Measurements from ENCODE around the gene LCLAT1.

Gene LCLAT1

GRCh38 chr2:30661173-30662107 lies 214.4 kb downstream of the LCLAT1 start:
- Histone ChIP-seq H3K4me3 (ENCODE audit: low read depth, low read length) (no peak overlapping the region), H3K9ac (ENCODE audit: low read depth, low read length) (no peak overlapping the region), H3K9me3 (ENCODE audit: control insufficient read depth, insufficient read depth, low read length) (no peaks in the 10 kb centered on the region), H3K36me3 (ENCODE audit: control insufficient read depth, insufficient read depth, low read length) (peaks cover 2% of the 10 kb centered on the region), H3K4me1 (ENCODE audit: control insufficient read depth, insufficient read depth, low read length) (no peaks in the 10 kb centered on the region), H3K27me3 (ENCODE audit: control insufficient read depth, insufficient read depth, low read length) (no peaks in the 10 kb centered on the region)

GRCh38 chr2:30662268-30663131 lies 215.5 kb downstream of the LCLAT1 start:
- H3K4me3 ChIP-seq (ENCODE audit: low read depth, low read length) = no peak overlapping the region
- no peak overlapping the region for H3K9ac ChIP-seq (ENCODE audit: low read depth, low read length)
- no peaks in the 10 kb centered on the region for H3K9me3 ChIP-seq (ENCODE audit: control insufficient read depth, insufficient read depth, low read length)
- H3K27me3 ChIP-seq (ENCODE audit: control insufficient read depth, insufficient read depth, low read length) = no peaks in the 10 kb centered on the region
- peaks cover 2% of the 10 kb centered on the region for H3K36me3 ChIP-seq (ENCODE audit: control insufficient read depth, insufficient read depth, low read length)
- H3K4me1 ChIP-seq (ENCODE audit: control insufficient read depth, insufficient read depth, low read length) = no peaks in the 10 kb centered on the region

- no peak overlapping the region for H3K4me3 ChIP-seq (ENCODE audit: low read depth, low read length)
- no peak overlapping the region for H3K9ac ChIP-seq (ENCODE audit: low read depth, low read length)
- peaks cover 2% of the 10 kb centered on the region for H3K36me3 ChIP-seq (ENCODE audit: control insufficient read depth, insufficient read depth, low read length)
- H3K9me3 ChIP-seq (ENCODE audit: control insufficient read depth, insufficient read depth, low read length) = no peaks in the 10 kb centered on the region
- H3K4me1 ChIP-seq (ENCODE audit: control insufficient read depth, insufficient read depth, low read length) = no peaks in the 10 kb centered on the region
- no peaks in the 10 kb centered on the region for H3K27me3 ChIP-seq (ENCODE audit: control insufficient read depth, insufficient read depth, low read length)
These were observed 216.3 kb downstream of the LCLAT1 start for GRCh38 chr2:30663321-30663720.

- Histone ChIP-seq H3K4me1 (ENCODE audit: control insufficient read depth, insufficient read depth, low read length) (no peaks in the 10 kb centered on the region), H3K9me3 (ENCODE audit: control insufficient read depth, insufficient read depth, low read length) (no peaks in the 10 kb centered on the region), H3K27me3 (ENCODE audit: control insufficient read depth, insufficient read depth, low read length) (no peaks in the 10 kb centered on the region), H3K4me3 (ENCODE audit: low read depth, low read length) (no peak overlapping the region), H3K9ac (ENCODE audit: low read depth, low read length) (no peak overlapping the region), H3K36me3 (ENCODE audit: control insufficient read depth, insufficient read depth, low read length) (peaks cover 2% of the 10 kb centered on the region)
These were observed 216.8 kb downstream of the LCLAT1 start for GRCh38 chr2:30663806-30664205.

GRCh38 chr2:30664761-30665358 lies 217.8 kb downstream of the LCLAT1 start:
- peaks cover 5% of the 10 kb centered on the region for H3K9me3 ChIP-seq (ENCODE audit: control insufficient read depth, insufficient read depth, low read length)
- H3K27me3 ChIP-seq (ENCODE audit: control insufficient read depth, insufficient read depth, low read length) = no peaks in the 10 kb centered on the region
- H3K36me3 ChIP-seq (ENCODE audit: control insufficient read depth, insufficient read depth, low read length) = peaks cover 2% of the 10 kb centered on the region
- H3K4me1 ChIP-seq (ENCODE audit: control insufficient read depth, insufficient read depth, low read length) = no peaks in the 10 kb centered on the region
- H3K4me3 ChIP-seq (ENCODE audit: low read depth, low read length) = no peak overlapping the region
- no peak overlapping the region for H3K9ac ChIP-seq (ENCODE audit: low read depth, low read length)

- Histone ChIP-seq H3K4me3 (ENCODE audit: low read depth, low read length) (no peak overlapping the region), H3K36me3 (ENCODE audit: control insufficient read depth, insufficient read depth, low read length) (peaks cover 2% of the 10 kb centered on the region), H3K9ac (ENCODE audit: low read depth, low read length) (no peak overlapping the region), H3K27me3 (ENCODE audit: control insufficient read depth, insufficient read depth, low read length) (no peaks in the 10 kb centered on the region), H3K4me1 (ENCODE audit: control insufficient read depth, insufficient read depth, low read length) (no peaks in the 10 kb centered on the region), H3K9me3 (ENCODE audit: control insufficient read depth, insufficient read depth, low read length) (peaks cover 13% of the 10 kb centered on the region)
These were observed 218.8 kb downstream of the LCLAT1 start for GRCh38 chr2:30665761-30666265.

- no peak overlapping the region for H3K4me3 ChIP-seq (ENCODE audit: low read depth, low read length)
- H3K9ac ChIP-seq (ENCODE audit: low read depth, low read length) = no peak overlapping the region
- peaks cover 2% of the 10 kb centered on the region for H3K36me3 ChIP-seq (ENCODE audit: control insufficient read depth, insufficient read depth, low read length)
- peaks cover 13% of the 10 kb centered on the region for H3K9me3 ChIP-seq (ENCODE audit: control insufficient read depth, insufficient read depth, low read length)
- no peaks in the 10 kb centered on the region for H3K4me1 ChIP-seq (ENCODE audit: control insufficient read depth, insufficient read depth, low read length)
- no peaks in the 10 kb centered on the region for H3K27me3 ChIP-seq (ENCODE audit: control insufficient read depth, insufficient read depth, low read length)
These were observed 219.3 kb downstream of the LCLAT1 start for GRCh38 chr2:30666266-30666874.

- H3K9ac ChIP-seq (ENCODE audit: low read depth, low read length) = no peak overlapping the region
- H3K9me3 ChIP-seq (ENCODE audit: control insufficient read depth, insufficient read depth, low read length) = peaks cover 13% of the 10 kb centered on the region
These were observed 223.4 kb downstream of the LCLAT1 start for GRCh38 chr2:30670453-30670852.

GRCh38 chr2:30673127-30673526 lies 226.1 kb downstream of the LCLAT1 start:
- Histone ChIP-seq H3K9me3 (ENCODE audit: control insufficient read depth, insufficient read depth, low read length) (peaks cover 13% of the 10 kb centered on the region), H3K27me3 (ENCODE audit: control insufficient read depth, insufficient read depth, low read length) (no peaks in the 10 kb centered on the region), H3K4me1 (ENCODE audit: control insufficient read depth, insufficient read depth, low read length) (no peaks in the 10 kb centered on the region), H3K4me3 (ENCODE audit: low read depth, low read length) (no peak overlapping the region), H3K36me3 (ENCODE audit: control insufficient read depth, insufficient read depth, low read length) (no peaks in the 10 kb centered on the region), H3K9ac (ENCODE audit: low read depth, low read length) (no peak overlapping the region)

More at GRCh38 chr2:30670453-30670852, 223.4 kb downstream of the LCLAT1 start:
- Histone ChIP-seq H3K27me3 (ENCODE audit: control insufficient read depth, insufficient read depth, low read length) (no peaks in the 10 kb centered on the region), H3K4me1 (ENCODE audit: control insufficient read depth, insufficient read depth, low read length) (no peaks in the 10 kb centered on the region), H3K4me3 (ENCODE audit: low read depth, low read length) (no peak overlapping the region), H3K36me3 (ENCODE audit: control insufficient read depth, insufficient read depth, low read length) (no peaks in the 10 kb centered on the region)

- Histone ChIP-seq H3K9ac (ENCODE audit: low read depth, low read length) (no peak overlapping the region), H3K9me3 (ENCODE audit: control insufficient read depth, insufficient read depth, low read length) (no peaks in the 10 kb centered on the region), H3K36me3 (ENCODE audit: control insufficient read depth, insufficient read depth, low read length) (no peaks in the 10 kb centered on the region), H3K27me3 (ENCODE audit: control insufficient read depth, insufficient read depth, low read length) (no peaks in the 10 kb centered on the region), H3K4me1 (ENCODE audit: control insufficient read depth, insufficient read depth, low read length) (no peaks in the 10 kb centered on the region), H3K4me3 (ENCODE audit: low read depth, low read length) (no peak overlapping the region)
These were observed 228.7 kb downstream of the LCLAT1 start for GRCh38 chr2:30675758-30676157.

GRCh38 chr2:30677231-30677630 lies 230.2 kb downstream of the LCLAT1 start:
- H3K36me3 ChIP-seq (ENCODE audit: control insufficient read depth, insufficient read depth, low read length) = no peaks in the 10 kb centered on the region
- no peaks in the 10 kb centered on the region for H3K4me1 ChIP-seq (ENCODE audit: control insufficient read depth, insufficient read depth, low read length)
- H3K4me3 ChIP-seq (ENCODE audit: low read depth, low read length) = no peak overlapping the region
- no peak overlapping the region for H3K9ac ChIP-seq (ENCODE audit: low read depth, low read length)
- H3K9me3 ChIP-seq (ENCODE audit: control insufficient read depth, insufficient read depth, low read length) = no peaks in the 10 kb centered on the region
- H3K27me3 ChIP-seq (ENCODE audit: control insufficient read depth, insufficient read depth, low read length) = no peaks in the 10 kb centered on the region
